HG02943 (cell line): ENCODE data around the gene BID.

Experiments used
- ATAC-seq: cut with Tn5 transposase; IDR thresholded peaks from one replicate; pipeline ENCODE4 v1.9.1; 2021; ENCODE audit warnings: mild to moderate bottlenecking, low read depth, moderate library complexity; ENCODE audit not compliant: unreplicated experiment

Gene BID

GRCh38 chr22:17803609-17804270, 29.5 kb upstream of the BID start:
- ATAC-seq, result no peak

DNA sequence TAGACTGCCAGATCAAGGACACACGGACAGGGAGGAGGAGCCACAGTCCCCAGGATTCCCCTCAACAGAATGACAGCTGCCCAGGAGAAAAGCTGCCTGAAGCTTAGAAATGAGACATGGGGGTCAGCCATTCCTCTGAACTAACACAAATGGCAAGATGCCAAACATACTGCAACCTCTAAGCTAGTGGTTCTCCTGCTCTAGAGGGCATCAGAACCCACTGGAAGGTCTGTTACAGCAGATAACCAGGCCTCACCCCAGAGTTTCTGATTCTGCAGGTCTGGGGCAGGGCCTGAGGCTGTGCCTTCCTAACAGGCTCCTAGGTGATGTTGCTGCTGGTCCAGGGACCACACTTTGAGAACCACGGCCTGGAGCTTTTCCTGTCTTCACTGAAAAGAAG, 28.6 kb upstream of the BID start:
- no peak for ATAC-seq

DNA sequence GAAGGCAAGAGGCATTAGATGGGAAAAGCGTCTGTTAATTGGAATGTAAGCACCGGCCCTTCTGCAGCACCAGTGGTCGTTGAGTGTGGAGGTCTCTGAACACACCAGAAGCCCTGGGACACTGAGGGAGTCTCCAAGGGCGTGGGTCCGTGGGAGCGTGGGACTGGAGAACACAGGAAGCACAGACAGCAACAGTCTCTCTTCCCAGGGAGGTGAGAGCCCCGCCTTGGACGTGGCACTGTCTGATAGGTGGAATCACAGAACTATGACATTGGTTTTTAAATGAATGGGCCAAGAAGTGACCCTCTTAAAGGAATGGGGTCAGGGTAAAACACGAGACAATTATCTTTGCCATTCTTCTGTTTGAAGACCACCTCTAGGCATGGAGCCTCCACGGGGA, 28.1 kb upstream of the BID start:
- ATAC-seq, result no peak

DNA sequence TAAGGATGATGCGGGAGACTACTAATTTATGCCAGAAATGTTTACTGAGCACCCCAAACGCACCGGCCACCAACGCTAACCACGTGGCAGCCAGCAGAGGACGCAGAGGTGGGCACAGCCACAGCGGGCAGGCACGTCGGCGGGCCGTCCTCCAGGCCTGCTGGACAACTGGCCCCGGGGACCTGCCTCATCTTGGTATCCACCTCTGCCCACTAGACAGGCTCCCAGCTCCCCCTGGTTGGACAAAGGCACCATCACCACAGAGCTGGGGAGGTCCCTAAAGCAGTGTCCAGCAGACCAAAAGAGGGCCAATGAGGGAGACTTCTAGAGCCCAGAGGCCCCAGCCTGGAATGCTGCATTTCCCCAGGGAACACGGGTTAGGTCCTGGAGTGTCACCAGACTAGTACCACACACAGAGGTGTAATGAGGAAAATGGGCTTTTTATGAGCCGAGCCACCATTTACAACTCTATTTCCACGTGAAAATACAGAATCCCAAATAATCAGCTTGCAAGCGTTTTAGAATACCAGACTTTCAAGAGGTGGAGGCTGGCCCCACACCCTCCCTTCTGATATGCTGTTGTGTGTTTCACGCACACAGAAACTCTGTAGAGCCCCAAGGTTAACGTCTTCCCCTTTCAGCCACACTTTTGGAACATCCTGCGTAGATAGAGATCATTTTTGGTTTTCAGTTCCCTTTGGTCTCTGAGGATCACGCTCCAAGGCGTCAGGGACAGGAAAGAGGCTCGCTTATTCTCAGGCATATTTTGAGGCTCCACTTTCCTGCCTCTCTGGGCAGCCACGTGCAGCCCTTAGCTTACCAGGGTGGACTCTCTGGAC, 23.7 kb upstream of the BID start:
- ATAC-seq, result no peak

GRCh38 chr22:17796695-17797094, 22.4 kb upstream of the BID start:
- no peak for ATAC-seq

- no peak for ATAC-seq
Observed at GRCh38 chr22:17795661-17796548, 21.6 kb upstream of the BID start.

GRCh38 chr22:17794726-17795542, 20.7 kb upstream of the BID start:
- ATAC-seq, result no peak

- no peak for ATAC-seq
Observed at GRCh38 chr22:17792854-17793434, 18.7 kb upstream of the BID start.

DNA sequence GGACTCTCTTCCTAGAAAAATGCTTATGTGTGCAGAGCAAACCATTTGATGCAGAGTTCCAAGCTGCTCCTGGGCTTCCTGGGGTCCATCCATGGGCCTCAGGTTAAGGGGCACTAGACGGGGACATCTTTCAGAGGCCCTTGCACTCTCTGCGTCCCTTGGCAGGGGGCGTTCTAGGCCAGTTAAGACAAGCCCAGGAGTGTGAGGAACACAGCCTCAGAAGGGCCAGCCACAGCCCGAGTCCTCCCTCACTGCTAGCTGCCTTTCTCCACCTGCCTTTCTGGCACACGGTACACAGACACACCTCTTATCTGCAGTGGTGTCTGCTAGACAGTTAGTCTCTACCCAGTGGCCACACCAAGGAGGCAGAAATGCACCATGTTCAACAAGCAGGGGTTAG, 18.0 kb upstream of the BID start:
- no peak for ATAC-seq

DNA sequence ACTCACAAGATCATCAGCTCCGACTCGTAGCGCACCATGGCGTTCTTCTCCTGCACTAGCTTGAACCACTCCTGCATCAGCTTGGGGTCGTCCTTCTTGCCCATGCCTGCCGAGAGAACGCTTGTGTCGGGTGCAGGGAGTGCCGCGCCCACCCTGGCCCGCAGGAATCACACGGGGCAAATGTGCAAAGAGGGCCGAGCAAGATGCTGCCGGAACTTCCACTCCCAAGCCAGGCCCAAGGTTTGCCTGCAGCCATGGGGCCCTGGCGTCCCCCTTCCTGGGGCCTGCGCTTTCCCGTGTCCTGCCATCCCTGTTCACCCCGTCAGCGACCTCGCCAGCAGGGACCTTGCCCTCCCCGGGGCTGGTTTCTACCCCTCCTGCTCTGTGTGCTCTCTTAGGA, 16.9 kb upstream of the BID start:
- no peak for ATAC-seq

DNA sequence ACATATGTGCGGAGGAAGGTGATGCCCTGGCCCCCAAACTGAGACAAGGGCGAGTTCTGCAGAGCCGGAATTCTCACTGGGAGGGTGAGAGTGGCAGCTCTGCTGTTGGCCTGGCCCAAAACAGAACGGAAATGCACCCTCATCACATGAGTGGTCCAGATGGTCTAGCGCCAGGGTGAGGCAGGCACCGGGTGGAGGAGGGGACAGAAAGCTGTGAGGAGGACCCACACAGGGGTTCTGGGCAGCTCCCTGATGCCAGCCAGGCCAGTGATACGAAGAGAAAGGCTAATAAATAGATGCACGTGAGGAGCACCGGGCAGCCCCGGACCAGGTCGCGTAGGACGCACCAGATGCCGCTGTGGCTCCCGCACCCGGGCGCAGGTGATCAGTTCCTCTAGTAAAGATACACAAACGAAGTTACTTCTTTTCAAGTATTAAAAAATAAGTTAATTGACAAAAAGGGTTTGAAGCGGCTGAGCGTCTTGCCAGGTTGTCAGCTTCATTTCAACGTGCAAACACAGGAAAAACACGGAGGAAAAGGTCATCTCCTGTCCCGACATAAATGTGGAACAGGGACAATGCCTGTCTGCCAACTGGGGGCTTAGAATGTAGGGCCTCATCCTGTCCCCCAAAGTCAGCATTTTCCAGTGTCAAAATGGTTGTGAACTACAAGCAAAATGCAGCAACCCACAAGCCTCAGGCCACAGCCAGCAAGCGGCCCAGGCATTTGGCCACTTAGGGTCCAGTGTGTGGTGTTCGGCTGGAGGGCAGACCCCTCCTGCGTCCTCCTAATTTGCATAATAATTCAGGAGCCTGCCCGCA, 15.3 kb upstream of the BID start:
- no peak for ATAC-seq

GRCh38 chr22:17788528-17789378, 14.5 kb upstream of the BID start:
- ATAC-seq, result no peak

DNA sequence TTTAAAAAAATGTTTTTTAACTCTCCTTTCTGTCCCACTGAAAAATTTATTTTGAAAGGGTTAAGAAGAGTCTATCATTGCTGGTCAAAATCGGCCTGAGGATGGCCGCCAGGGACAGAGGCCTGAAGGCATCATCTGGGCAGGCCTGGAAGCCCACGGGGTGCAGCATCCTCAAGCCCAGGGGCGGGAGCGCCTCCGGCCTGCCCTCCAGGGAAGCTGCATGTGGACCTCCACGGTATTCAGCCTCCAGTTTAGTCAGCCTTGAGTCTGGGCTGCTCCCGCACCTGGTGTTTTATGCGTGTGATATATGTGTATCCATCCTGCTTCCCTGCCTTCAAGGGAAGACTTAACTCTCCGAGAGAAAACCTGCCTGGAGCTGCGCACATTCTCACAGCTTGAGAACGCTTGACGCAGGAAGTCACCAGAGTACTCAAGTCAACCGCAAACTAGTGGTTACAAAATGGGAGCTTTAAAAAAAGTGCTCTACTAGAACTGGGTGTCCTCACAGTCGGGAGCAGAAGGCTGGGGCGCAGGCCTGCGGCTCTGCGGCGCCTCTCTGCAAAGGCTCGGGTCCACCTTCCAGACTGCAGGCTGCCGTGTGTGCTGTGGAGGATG, 13.6 kb upstream of the BID start:
- ATAC-seq, result no peak

DNA sequence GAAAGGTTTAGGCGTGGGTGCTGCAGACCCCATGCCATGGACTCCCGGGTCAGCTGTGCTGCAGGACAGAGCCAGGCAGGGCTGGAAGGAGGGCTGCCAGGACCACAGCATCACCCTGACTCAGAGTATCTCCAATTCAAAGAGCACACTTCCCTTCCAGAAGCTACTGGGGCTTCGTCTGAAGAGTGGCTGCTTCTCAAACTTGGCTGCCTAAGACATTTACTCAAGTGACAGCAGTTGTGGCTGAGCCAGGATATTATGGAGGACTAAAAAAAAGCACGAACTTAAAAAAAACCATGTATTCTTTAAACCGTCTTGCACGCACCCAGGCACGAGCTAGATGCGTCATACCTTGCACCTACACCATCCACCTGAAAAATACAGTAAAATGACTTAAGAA, 13.0 kb upstream of the BID start:
- ATAC-seq, result no peak

GRCh38 chr22:17786435-17787161, 12.3 kb upstream of the BID start:
- ATAC-seq, result no peak

DNA sequence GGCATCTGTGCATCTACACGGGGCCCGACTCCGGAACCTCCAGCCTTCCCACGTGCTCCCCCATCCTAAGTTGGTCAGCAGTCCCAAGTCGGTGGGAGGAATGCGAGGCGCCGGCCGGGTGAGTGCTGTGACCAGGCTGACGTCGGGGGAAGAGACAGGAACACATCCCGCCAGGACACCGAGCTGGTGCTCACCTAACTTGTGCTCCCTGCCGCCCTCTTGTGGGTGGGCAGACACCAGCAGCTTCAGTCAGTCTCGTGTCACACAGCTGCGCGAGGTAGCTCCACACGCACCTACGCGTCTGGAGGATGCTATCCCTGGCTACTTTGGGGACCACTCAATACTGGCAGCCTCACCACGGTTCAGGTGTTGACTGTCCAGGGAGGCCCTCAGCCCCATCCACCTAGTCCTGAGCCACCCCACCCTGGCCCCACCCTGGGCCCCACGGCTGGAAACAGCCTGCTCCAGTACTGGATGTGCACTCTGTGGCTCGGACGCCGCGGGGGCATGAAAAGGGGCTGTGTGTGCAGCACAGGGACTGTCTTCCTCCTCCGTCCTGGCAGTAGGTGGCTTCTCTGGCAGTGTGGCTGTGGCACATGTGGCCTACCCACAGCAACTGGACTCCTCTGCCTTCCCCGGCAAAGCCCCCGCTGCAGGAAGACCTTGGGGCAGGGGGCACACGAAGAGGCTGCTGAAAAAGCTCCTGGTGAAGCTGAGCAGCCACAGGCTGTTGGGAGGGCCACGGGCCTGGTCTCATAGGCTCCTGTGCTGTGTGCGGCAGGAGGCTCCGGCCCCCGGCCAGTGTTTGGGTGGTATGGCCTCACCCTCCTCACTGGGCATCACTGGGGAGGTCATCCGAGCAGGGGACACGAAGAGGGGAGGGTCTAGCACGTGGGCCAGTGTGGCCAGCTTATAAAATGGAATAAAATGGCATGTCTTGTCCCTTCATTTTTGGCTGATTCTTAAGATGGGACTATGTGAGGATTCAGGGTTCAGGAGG, 11.2 kb upstream of the BID start:
- ATAC-seq, result no peak
